GM19455 (cell line): ENCODE data around the gene AURKB.

Experiments used
- ATAC-seq: cut with Tn5 transposase; IDR thresholded peaks from one replicate; pipeline ENCODE4 v1.9.1; 2021; ENCODE audit not compliant: unreplicated experiment

Gene AURKB

DNA sequence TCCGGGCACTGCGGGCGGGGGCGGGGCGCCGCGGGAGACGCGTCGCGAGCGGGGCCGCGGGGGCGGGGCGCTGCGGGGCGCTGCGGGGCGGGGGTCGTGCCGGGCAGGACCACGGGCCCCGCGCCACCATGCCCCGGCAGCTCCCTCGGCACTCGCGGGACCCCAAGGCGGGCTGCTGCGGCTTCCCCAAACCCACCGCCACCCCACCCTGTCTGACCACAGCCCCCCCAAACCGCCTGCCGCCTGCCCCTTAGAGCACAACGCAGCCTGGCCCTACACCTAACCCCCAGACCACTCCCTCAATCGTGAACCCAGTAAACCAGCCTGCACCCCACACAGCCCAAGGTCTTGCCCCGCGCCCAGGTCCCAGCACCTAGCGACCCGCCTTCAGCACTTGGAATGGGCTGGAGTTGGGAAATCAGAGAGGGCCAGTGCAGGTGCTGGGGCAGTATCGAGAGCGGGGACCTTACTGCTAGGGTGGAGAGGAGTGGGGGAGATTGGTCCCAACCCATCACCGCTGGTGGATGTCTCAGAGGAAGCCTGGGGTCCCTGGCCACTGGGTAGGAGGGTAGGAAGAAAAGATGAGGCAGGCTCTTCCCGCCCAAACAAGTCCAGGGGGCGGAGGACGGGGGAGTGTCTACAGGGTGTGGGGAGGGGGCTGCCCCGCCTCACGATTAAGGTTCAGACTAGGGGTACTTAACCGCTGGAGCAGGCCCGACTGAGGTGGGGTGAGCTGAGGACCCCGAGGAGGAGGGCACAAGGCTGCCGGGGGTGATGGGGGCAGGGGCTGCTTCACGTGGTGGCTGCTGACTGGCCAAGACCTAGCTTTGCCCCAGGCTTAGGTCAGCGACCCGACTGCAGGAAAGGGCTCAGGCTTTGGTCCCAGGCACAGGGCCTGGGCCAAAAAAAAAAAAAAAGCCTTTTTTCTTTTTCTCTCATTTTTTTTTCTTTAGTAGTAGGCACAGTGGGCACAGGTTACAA lies 47.1 kb downstream of the AURKB start:
- ATAC-seq: no peak

DNA sequence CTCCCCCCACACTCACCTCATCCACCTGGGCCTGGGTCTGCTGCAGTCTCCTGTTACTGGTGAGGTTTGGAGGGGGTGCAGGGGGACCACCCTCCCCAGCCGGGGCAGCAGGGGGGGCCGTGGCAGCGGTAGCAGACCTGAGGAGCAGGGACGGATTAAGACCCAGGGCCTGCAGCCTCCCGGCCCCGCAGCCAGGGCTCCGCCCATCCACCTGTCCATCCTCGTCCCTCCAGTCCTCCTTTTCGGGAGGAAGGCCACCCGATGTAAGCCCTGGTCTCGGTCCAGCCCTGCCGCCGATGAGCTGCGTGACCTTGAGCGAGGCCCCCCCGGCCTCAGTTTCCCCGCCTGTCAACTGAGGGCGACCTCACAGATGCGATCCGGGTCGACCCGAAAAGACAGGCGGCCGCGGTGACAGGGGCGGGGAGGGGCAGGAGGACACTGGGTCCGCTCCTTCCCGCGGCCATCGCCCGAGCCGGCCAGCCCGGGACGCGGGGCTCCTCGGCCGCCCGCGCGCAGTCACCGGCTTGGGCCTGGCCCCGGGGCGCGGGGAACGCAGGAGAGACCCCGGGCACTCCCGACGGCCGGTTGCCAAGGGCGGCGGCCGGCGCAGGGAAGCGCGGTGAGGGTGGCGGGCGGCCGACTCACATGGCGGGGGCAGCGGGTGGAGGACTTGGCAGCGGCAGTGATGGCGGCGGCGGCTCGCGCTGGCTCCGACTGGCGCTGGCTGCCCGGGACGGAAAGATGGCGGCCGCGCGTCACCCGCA lies 48.0 kb downstream of the AURKB start, which contains the start of gene VAMP2:
TSS of gene VAMP2 (minus strand) at position 716 of the 764 bp plus-strand sequence. CDS start at position 647, 69 bp downstream.
- ATAC-seq: peak; percentile 43

- no peak for ATAC-seq
Observed at GRCh38 chr17:8161289-8162232, 48.8 kb downstream of the AURKB start.

DNA sequence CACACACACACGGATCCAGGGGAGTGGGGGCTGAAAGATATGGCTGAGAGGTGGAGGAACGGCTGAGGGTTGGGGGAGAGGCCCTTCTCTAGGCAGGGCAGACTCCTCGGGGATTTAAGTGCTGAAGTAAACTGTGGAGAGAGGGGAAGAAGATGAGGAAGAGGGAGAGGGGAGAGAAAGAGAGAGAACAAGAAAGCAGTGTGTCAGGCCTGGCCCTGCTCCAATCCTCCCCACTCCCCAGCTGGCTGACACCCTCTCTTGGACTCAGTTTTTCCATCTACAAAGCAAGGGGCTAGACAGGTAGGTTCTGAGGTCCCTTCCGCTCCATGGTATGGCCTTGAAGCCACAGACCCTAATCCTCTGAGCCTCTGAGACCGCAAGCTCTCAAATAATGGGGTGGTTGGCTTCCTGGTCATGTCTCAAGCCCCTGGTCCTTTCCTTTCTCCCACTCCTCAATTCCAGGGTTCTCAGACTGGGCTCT lies 49.6 kb downstream of the AURKB start:
- ATAC-seq: no peak

GRCh38 chr17:8160224-8160577 lies 50.2 kb downstream of the AURKB start:
- no peak for ATAC-seq

DNA sequence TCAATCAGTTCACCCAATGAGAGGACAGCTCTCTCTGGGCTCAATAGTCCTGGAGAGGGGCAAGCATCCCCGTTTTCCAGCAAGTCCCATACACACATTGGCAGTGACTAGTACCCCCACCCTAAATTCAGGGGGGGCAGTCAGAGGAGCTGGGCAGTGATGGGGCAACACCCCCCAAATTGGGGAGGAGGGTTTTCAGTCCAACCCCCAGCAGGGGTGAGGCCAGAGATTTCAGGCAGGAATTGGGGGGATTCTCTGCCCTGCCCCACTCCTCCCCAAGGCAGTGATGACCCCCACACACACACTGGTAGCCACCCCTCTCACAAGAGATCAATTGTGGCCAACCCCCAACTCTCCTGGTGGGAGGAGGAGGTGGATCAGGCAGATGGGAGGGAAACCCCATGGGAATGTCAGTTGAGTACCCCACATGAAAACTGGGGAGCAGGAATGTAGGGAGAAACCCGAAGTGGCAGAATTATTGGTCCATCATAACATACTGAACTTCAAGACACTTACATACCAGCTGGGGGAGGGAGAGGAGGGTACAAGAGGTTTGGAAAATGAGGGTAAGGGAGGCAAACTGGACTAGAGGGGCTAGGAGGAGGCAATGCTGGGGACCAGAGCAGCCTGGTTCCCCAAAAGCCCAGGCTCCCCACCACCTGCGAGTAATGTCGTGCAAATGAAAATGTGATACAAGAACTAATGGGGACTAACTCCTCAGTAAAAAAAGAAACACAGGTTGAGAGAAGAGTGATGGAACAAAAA lies 50.7 kb downstream of the AURKB start:
- ATAC-seq: no peak

DNA sequence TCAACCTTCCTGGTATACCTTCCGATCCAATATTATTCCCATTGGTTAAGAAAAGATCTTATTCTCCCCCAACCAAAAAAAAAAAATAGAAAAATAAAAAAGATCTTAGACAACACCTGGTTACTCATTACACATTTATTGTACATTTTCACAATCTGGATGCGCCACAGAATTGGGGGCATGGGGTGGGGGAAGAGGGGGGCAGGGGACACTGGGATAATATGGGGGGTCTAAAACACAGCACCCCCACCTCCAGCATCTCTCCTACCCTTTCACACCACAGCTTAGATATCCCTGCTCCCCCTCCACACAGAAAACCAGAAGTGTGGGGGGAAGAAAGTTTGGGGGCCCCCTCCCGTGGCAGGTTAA lies 51.4 kb downstream of the AURKB start:
- ATAC-seq: no peak

DNA sequence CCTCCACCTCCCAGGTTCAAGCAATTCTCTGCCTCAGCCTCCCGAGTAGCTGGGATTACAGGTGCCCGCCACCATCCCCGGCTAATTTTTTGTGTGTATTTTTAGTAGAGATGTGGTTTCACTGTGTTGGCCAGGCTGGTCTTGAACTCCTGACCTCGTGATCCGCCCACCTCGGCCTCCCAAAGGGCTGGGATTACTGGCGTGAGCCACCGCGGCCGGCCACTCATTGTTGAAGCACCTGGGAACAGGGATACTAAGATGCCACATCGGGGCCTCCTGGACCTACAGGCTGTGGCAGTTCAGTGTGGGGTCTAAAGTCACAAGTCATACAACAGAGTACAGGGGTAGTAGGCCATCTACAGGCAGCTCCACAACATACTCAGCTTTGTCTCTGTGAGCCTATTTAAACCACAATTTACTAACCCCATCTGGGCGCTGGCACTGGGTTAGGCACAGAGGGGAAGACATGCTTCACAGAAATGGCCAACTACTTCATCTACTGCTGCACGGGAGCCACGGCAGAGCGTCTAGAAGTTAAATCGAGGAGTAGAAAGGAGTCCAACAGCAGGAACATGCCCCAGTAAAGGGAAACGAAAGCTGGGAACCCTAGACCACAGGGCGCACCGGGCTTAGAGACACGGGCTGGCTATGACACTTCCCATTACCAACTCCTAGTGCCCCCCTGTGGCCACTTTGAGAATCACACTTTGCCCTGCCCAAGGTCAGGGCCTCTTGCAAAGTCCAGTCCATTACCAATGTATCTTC lies 51.9 kb downstream of the AURKB start:
- no peak for ATAC-seq

GRCh38 chr17:8156246-8156992 lies 54.0 kb downstream of the AURKB start:
- peak; percentile 76 for ATAC-seq

DNA sequence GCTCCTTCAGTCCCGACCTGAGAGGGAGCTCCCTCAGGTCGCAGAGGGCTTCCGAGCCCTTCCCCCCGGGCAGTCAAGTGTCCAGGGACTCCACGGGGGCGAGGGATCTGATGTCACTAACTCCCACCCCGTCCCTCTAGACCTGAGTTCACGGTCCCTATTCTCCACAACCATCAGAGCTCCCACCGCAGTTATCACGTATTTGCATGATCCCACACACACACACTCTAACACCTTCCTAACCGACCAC lies 54.5 kb downstream of the AURKB start:
- ATAC-seq: no peak

DNA sequence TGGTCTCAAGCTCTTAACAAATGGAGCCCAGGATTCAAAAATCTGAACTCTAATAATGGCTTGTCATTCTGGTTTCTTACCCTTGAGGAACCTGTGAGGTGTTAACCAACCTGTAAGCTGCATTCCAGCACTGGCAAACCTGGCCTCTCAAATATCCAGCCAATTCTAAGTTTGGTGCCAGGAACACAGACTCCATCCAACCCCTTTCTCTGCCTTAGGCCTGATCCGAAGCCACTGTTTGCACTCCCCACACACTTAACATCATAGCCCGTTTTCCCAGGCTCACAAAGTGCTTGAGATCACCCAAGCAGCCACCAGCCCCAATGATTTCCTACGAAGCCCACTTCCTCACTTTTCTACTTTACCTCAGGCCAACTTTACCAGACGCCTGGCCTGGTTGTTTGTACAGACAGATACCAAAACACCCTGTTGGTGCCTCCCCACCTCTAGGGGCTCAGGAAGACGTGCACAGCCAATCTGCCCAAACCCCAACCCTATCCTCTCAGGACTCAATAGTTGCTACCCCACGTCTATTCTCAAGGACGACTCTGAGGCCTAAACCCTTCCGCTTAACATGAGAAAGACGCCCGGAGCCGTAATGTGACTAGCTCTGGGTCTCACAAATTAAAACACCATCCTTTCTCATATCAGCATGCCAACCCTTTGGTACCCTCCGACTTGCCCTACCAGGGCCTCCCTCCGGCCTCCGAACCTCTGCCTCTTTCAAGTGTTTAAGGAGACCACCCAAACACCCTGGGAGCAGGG lies 55.0 kb downstream of the AURKB start:
- ATAC-seq: no peak
